Lung (tissue), 12 donors: Measurements from ENCODE around the gene ALG1. TPM values are rescaled to one million over a fixed set of nuclear protein-coding genes. Genes with fewer than 3 reads are reported as not detected.
A peak's percentile ranks its signal among the peaks of the same experiment; 100 is the strongest.
"Not testable (repeated sequence)": the region's sequence is repeated elsewhere in the genome, so short reads cannot be mapped to it uniquely, and the experiment has no call there.

Source experiments
- ATAC-seq: fragments of 200-7000 bp; cut with Tn5 transposase; one replicate; pipeline ENCODE4 v1.9.1; 2020; ENCODE audit warnings: moderate number of reproducible peaks; ENCODE audit not compliant: insufficient read depth, low FRiP score
- DNase-seq, 3 donors: peaks; one replicate each; pipeline ENCODE4 v3.0.0-alpha.2; 2013 to 2017
- H3K27ac ChIP-seq, 2 donors: one replicate each; pipeline ENCODE4 v1.5.1; 2013; ENCODE audit warnings: mild to moderate bottlenecking in 2 of 2, moderate library complexity in 2 of 2, control low read depth in 1 of 2, inconsistent platforms in 1 of 2, low read depth in 1 of 2, low read length in 1 of 2
- H3K27me3 ChIP-seq, 3 donors: one replicate each; pipeline ENCODE4 v1.5.1; 2013; ENCODE audit warnings: low read length in 2 of 3; ENCODE audit not compliant: control insufficient read depth in 3 of 3, insufficient read depth in 3 of 3
- H3K36me3 ChIP-seq, 4 donors: one replicate each; pipeline ENCODE4 v1.5.1; 2013; ENCODE audit warnings: low read length in 4 of 4, mild to moderate bottlenecking in 1 of 4, moderate library complexity in 1 of 4; ENCODE audit not compliant: control insufficient read depth in 4 of 4, insufficient read depth in 4 of 4
- H3K4me1 ChIP-seq, 5 donors: one replicate each; pipeline ENCODE4 v1.5.1; 2013; ENCODE audit warnings: low read length in 5 of 5, mild to moderate bottlenecking in 2 of 5, moderate library complexity in 1 of 5; ENCODE audit not compliant: control insufficient read depth in 5 of 5, insufficient read depth in 5 of 5
- H3K4me3 ChIP-seq: one replicate; pipeline ENCODE4 v1.5.1; 2013; ENCODE audit warnings: mild to moderate bottlenecking, control low read depth, moderate library complexity
- H3K9ac ChIP-seq, 2 donors: one replicate each; pipeline ENCODE4 v1.5.1; 2013; ENCODE audit warnings: low read length in 2 of 2, control low read depth in 1 of 2; ENCODE audit not compliant: insufficient read depth in 1 of 2
- H3K9me3 ChIP-seq, 4 donors: one replicate each; pipeline ENCODE4 v1.5.1; 2013; ENCODE audit warnings: low read length in 3 of 4, mild to moderate bottlenecking in 1 of 4, moderate library complexity in 1 of 4; ENCODE audit not compliant: control insufficient read depth in 4 of 4, insufficient read depth in 3 of 4
- CTCF ChIP-seq: IDR thresholded peaks from 2 replicates; pipeline ENCODE4 v1.5.1; 2012; ENCODE audit warnings: mild to moderate bottlenecking; ENCODE audit errors: control extremely low read depth, extremely low read depth
- WGBS, 2 donors: extraction: QIAGEN DNeasy Blood & Tissue Kit; methylation state at CpG; one replicate each; pipeline ENCODE4 v1.1.7; 2013; 5-methylcytosine and 5-hydroxymethylcytosine counted together
- polyA plus RNA-seq, 2 donors: library from polyadenylated mRNA; stranded (reverse); fragments of 200-250 nt; gene quantifications; one replicate each; pipeline ENCODE4 v1.2.1, GENCODE V29; 2013
- total RNA-seq, 2 donors: library from RNA; depleted of rRNA in 1 of 2; stranded (reverse); fragments of >200 nt in 1 of 2; gene quantifications; one replicate each; pipeline ENCODE4 v1.2.1, GENCODE V29; 2014 to 2021
- donor health status: control.
- donor health status: control.
- donor health status: Bipolar disorder and iron deficiency.
- donor health status: healthy.
- donor health status: DM: yes; HTN: yes; CAD: no.

ALG1 gene
- total and polyA plus RNA-seq, 4 donors, result 19.6 to 31.7 (median 24.3) TPM

GRCh38 chr16:5099174-5099573, 27.5 kb downstream of the ALG1 start:
- not testable (repeated sequence) for H3K27me3 ChIP-seq, DNase-seq, H3K27ac ChIP-seq, H3K9ac ChIP-seq, H3K4me1 ChIP-seq, ATAC-seq, H3K36me3 ChIP-seq, H3K9me3 ChIP-seq, H3K4me3 ChIP-seq
- WGBS, 2 donors, result 10 to 16% methylated on average over 4 of the region's 4 CpGs

GRCh38 chr16:5103296-5104032, 31.8 kb downstream of the ALG1 start:
- H3K36me3 ChIP-seq, H3K4me3 ChIP-seq, H3K27me3 ChIP-seq, H3K9ac ChIP-seq, H3K9me3 ChIP-seq, H3K27ac ChIP-seq, ATAC-seq, DNase-seq, H3K4me1 ChIP-seq: not testable (repeated sequence)
- 91% methylated on average over 12 of the region's 12 CpGs for WGBS, 2 donors

GRCh38 chr16:5105039-5105438, 33.4 kb downstream of the ALG1 start:
- not testable (repeated sequence) for H3K4me1 ChIP-seq, H3K27me3 ChIP-seq, H3K9ac ChIP-seq, H3K9me3 ChIP-seq, H3K27ac ChIP-seq, ATAC-seq, DNase-seq, H3K4me3 ChIP-seq, H3K36me3 ChIP-seq
- WGBS, 2 donors, result 48 to 56% methylated on average over 4 of the region's 5 CpGs

GRCh38 chr16:5108505-5109158, 37.0 kb downstream of the ALG1 start:
- DNase-seq (no peak), ATAC-seq (no peak)
- 91 to 92% methylated on average over 27 of the region's 27 CpGs for WGBS, 2 donors
- H3K4me1 ChIP-seq, result peaks cover 0 to 2% (median 0%) of the 10 kb centered on the region in 5 donors
- no peak for TF ChIP-seq CTCF
- no peak overlapping the region for H3K9ac ChIP-seq
- no peaks in the 10 kb centered on the region for H3K9me3 ChIP-seq
- H3K36me3 ChIP-seq, result no peaks in the 10 kb centered on the region
- no peak overlapping the region for H3K27ac ChIP-seq
- no peaks in the 10 kb centered on the region for H3K27me3 ChIP-seq
- H3K4me3 ChIP-seq, result no peak overlapping the region

GRCh38 chr16:5110933-5111332, 39.3 kb downstream of the ALG1 start:
- WGBS, 2 donors, result 52 to 67% methylated on average over 10 of the region's 10 CpGs
- not testable (repeated sequence) for ATAC-seq

GRCh38 chr16:5116780-5117295, 45.2 kb downstream of the ALG1 start:
- 57 to 68% methylated on average over 9 of the region's 10 CpGs for WGBS, 2 donors
- not testable (repeated sequence) for H3K36me3 ChIP-seq, H3K4me3 ChIP-seq, H3K9me3 ChIP-seq, H3K27me3 ChIP-seq, H3K4me1 ChIP-seq, H3K27ac ChIP-seq, H3K9ac ChIP-seq, ATAC-seq
- DNase-seq, result peak in 1 of 3 donors; percentile 16

More at GRCh38 chr16:5110933-5111332, 39.3 kb downstream of the ALG1 start:
- DNase-seq, H3K27ac ChIP-seq, H3K27me3 ChIP-seq, H3K9me3 ChIP-seq, H3K9ac ChIP-seq, H3K36me3 ChIP-seq, H3K4me1 ChIP-seq, H3K4me3 ChIP-seq: not testable (repeated sequence)

- H3K4me3 ChIP-seq, H3K4me1 ChIP-seq, ATAC-seq, H3K27ac ChIP-seq, H3K9ac ChIP-seq, H3K9me3 ChIP-seq, H3K27me3 ChIP-seq, H3K36me3 ChIP-seq: not testable (repeated sequence)
- WGBS, 2 donors, result 14 to 17% methylated on average over 20 of the region's 20 CpGs
- DNase-seq, result peak; percentile 73 to 83 (median 79)
Measured at GRCh38 chr16:5117300-5118087, 45.9 kb downstream of the ALG1 start.
